Central memory CD8-positive, alpha-beta T cell (primary cell): Measurements from ENCODE around the gene AKAP8L.
"Not testable (repeated sequence)": the region's sequence is repeated elsewhere in the genome, so short reads cannot be mapped to it uniquely, and the experiment has no call there.

Experiments
- ATAC-seq: fragments of 150-1000 bp; cut with Tn5 transposase; replicated peaks from 2 replicates; pipeline ENCODE4 v1.10.0; 2022; ENCODE audit warnings: mild to moderate bottlenecking, moderate FRiP score, moderate number of reproducible peaks; ENCODE audit not compliant: poor library complexity, severe bottlenecking; ENCODE audit errors: extremely low read depth
- DNase-seq, 2 donors: peaks; one replicate each; pipeline ENCODE4 v3.0.0; 2021; ENCODE audit warnings: low spot score in 2 of 2
- H3K27ac Mint-ChIP-seq: one replicate; pipeline ENCODE4 v1.8.0; 2022; ENCODE audit warnings: low read depth, mild to moderate bottlenecking, moderate library complexity, mixed read lengths
- H3K27me3 Mint-ChIP-seq: one replicate; pipeline ENCODE4 v1.8.0; 2022; ENCODE audit warnings: mixed read lengths
- H3K36me3 Mint-ChIP-seq: one replicate; pipeline ENCODE4 v1.8.0; 2022; ENCODE audit warnings: mild to moderate bottlenecking, moderate library complexity, mixed read lengths; ENCODE audit not compliant: insufficient read depth
- H3K4me1 Mint-ChIP-seq: one replicate; pipeline ENCODE4 v1.8.0; 2022; ENCODE audit warnings: mixed read lengths
- H3K4me3 Mint-ChIP-seq: one replicate; pipeline ENCODE4 v1.8.0; 2022; ENCODE audit warnings: mild to moderate bottlenecking, moderate library complexity, mixed read lengths
- H3K9me3 Mint-ChIP-seq: one replicate; pipeline ENCODE4 v1.8.0; 2022; ENCODE audit warnings: mixed read lengths

AKAP8L gene

GRCh38 chr19:15396436-15396835 lies 22.4 kb downstream of the AKAP8L start:
- DNase-seq (no peak), ATAC-seq (no peak)
- Mint-ChIP-seq H3K9me3 (no peaks in the 10 kb centered on the region), H3K27me3 (no peaks in the 10 kb centered on the region), H3K4me1 (peaks cover 12% of the 10 kb centered on the region), H3K36me3 (peaks cover 66% of the 10 kb centered on the region), H3K27ac (peak overlapping the region; percentile 69), H3K4me3 (peak overlapping the region; percentile 36)

GRCh38 chr19:15395251-15395650 lies 23.5 kb downstream of the AKAP8L start:
- H3K27me3 Mint-ChIP-seq, DNase-seq, H3K9me3 Mint-ChIP-seq, ATAC-seq, H3K4me3 Mint-ChIP-seq: not testable (repeated sequence)
- Mint-ChIP-seq H3K27ac (peak overlapping the region; percentile 72), H3K4me1 (peaks cover 12% of the 10 kb centered on the region), H3K36me3 (peaks cover 63% of the 10 kb centered on the region)

- peak overlapping the region; percentile 72 for H3K27ac Mint-ChIP-seq
- peaks cover 12% of the 10 kb centered on the region for H3K4me1 Mint-ChIP-seq
These were observed 24.4 kb downstream of the AKAP8L start for GRCh38 chr19:15394426-15394825.

GRCh38 chr19:15393963-15394362 lies 24.8 kb downstream of the AKAP8L start:
- H3K27me3 Mint-ChIP-seq = no peaks in the 10 kb centered on the region
- H3K4me3 Mint-ChIP-seq = no peak overlapping the region

More at GRCh38 chr19:15394426-15394825, 24.4 kb downstream of the AKAP8L start:
- Mint-ChIP-seq H3K36me3 (peaks cover 64% of the 10 kb centered on the region), H3K4me3 (no peak overlapping the region), H3K9me3 (no peaks in the 10 kb centered on the region), H3K27me3 (no peaks in the 10 kb centered on the region)
- ATAC-seq (no peak), DNase-seq (no peak)

GRCh38 chr19:15390814-15391213 lies 28.0 kb downstream of the AKAP8L start:
- H3K4me3 Mint-ChIP-seq = no peak overlapping the region
- H3K27ac Mint-ChIP-seq = peak overlapping the region; percentile 10
- H3K9me3 Mint-ChIP-seq = no peaks in the 10 kb centered on the region
- H3K27me3 Mint-ChIP-seq = no peaks in the 10 kb centered on the region
- ATAC-seq = no peak
- H3K36me3 Mint-ChIP-seq = peaks cover 42% of the 10 kb centered on the region
- H3K4me1 Mint-ChIP-seq = no peaks in the 10 kb centered on the region
- no peak for DNase-seq

More at GRCh38 chr19:15393963-15394362, 24.8 kb downstream of the AKAP8L start:
- Mint-ChIP-seq H3K27ac (no peak overlapping the region), H3K9me3 (no peaks in the 10 kb centered on the region), H3K36me3 (peaks cover 60% of the 10 kb centered on the region), H3K4me1 (peaks cover 12% of the 10 kb centered on the region)
- DNase-seq (no peak), ATAC-seq (no peak)

DNA sequence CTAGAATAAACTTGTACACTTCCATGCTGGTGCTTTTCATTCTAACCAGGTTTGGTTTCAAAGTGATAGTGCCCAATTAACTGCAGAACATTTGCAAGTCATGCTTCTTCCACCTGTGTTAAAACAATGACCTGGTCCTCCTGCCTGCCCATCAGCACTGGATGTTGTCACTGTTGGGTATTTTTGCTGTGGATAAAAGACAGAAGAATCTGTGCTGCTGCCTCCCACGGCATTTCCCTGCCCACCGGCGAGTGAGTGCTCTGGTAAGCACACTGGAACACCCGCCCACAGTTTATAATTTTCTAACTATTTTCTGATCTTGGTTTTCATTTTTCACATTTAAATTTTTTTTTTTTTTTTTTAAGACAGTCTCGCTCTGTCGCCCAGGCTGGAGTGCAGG lies 36.9 kb downstream of the AKAP8L start:
- no peak for DNase-seq
- ATAC-seq = no peak
- Mint-ChIP-seq H3K36me3 (peaks cover 25% of the 10 kb centered on the region), H3K27me3 (no peaks in the 10 kb centered on the region), H3K9me3 (no peaks in the 10 kb centered on the region), H3K4me3 (peak overlapping the region; percentile 22), H3K27ac (no peak overlapping the region), H3K4me1 (peaks cover 25% of the 10 kb centered on the region)

DNA sequence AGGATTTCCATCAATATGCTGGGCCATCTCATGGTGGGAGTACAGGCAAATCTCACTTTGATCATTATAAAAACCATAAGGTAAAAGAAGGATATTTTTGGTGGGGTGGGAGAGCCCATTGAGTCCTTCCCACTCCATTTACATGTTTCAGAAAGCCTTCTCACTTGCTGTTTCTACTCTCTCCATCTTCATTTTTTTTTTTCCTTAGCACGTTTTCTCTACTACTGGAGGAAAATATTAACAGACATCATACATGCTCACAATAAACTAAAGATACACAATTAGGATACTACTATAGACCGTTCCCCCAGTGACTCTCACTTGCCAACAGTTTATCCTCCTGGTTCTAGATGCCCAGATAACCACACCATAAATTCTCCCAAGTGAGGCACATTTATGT lies 37.4 kb downstream of the AKAP8L start:
- peaks cover 25% of the 10 kb centered on the region for H3K36me3 Mint-ChIP-seq
- H3K27me3 Mint-ChIP-seq = no peaks in the 10 kb centered on the region

GRCh38 chr19:15379999-15380647 lies 38.7 kb downstream of the AKAP8L start:
- no peaks in the 10 kb centered on the region for H3K9me3 Mint-ChIP-seq

More for the DNA sequence above, 37.4 kb downstream of the AKAP8L start:
- DNase-seq = no peak
- ATAC-seq = no peak
- Mint-ChIP-seq H3K27ac (peak overlapping the region; percentile 97), H3K9me3 (no peaks in the 10 kb centered on the region), H3K4me3 (peak overlapping the region; percentile 22), H3K4me1 (peaks cover 30% of the 10 kb centered on the region)

DNA sequence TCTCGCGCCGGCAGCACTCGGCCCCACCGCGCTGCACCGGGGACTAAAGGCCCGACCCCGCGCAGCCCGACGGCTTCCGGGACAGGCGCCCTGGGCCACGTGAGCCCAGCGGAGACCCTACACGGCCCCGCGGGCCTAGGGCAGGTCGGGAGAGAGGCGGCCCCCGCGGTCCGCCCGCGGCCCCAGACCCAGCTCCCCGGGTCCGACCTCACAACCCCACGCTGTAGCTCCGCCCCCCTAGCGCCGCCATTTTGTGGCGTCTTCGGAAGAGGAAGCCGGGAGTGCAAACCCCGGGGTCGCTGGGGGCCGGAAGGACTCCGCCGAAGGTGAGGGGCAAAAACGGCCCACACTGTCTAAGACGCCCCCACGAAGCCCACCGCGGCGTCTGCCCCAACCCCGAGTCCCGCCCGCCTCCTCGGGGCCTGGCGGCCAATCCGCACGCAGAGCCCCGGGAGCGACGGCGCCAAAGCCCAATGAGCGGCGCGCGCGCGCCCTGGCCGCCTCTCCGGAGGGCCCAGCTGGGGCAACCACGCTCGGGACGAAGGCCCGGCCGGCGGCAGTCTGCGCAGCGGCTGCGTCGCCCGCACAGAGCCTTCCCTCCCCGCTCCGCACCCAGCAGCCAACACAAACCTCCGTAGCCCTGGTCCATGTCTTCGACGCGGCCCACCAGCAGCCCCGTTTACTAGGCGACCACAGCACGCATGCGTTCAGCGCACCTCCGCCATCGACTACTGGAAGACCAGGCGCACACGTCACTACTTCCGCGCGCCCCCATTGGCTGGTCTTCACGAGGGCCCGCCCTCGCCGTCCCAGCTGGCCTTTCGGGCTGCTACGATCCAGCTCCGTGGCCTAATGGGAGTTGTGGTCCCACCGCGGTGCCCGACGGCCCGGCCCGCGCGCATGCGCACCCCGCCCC lies 39.4 kb downstream of the AKAP8L start, which contains the start of gene AKAP8:
Gene AKAP8 (minus strand): TSS at position 705 of the 916 bp plus-strand sequence. CDS start 56 bp downstream, at position 649.
- H3K4me1 Mint-ChIP-seq = peaks cover 36% of the 10 kb centered on the region
- no peaks in the 10 kb centered on the region for H3K9me3 Mint-ChIP-seq
- peak within 1 kb of the TSS; percentile 97 for H3K27ac Mint-ChIP-seq
- H3K27me3 Mint-ChIP-seq = no peaks in the 10 kb centered on the region
- H3K36me3 Mint-ChIP-seq = peaks cover 26% of the 10 kb centered on the region
- peak; percentile 94 to 97 for DNase-seq
- peak; percentile 92 for ATAC-seq
- peak within 1 kb of the TSS; percentile 92 for H3K4me3 Mint-ChIP-seq

More at GRCh38 chr19:15379999-15380647, 38.7 kb downstream of the AKAP8L start:
- ATAC-seq (peak; percentile 21), DNase-seq (no peak)
- peaks cover 26% of the 10 kb centered on the region for H3K36me3 Mint-ChIP-seq
- H3K27ac Mint-ChIP-seq = peak overlapping the region; percentile 97
- no peaks in the 10 kb centered on the region for H3K27me3 Mint-ChIP-seq
- peak overlapping the region; percentile 92 for H3K4me3 Mint-ChIP-seq
- peaks cover 30% of the 10 kb centered on the region for H3K4me1 Mint-ChIP-seq

DNA sequence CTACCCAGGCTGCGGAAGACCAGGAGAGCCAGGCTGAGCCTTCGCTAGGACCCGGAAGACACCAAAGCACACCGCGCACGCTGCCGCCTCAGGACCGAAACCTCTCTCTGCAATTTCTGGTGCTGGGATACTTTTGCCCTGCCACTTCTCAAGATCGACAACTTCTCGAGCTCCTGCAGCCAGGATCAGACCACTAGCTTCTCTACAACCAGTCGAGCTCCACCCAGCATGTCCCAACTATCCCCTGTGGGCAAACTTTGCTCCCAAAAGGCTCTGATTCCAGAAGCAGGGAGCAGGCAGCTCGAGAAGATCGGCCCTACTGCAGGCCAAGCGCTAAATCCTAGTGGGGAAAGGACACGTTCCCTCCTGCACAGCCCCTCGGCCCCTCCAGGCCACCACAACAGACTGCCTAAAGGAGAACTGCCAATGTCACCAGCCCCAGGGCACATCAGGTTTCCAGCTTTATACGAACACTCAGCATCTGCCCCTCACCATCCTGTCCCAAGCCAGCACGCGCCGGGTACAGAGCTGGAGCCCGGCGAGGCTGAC lies 40.2 kb downstream of the AKAP8L start:
- Mint-ChIP-seq H3K27ac (peak overlapping the region; percentile 97), H3K4me3 (peak overlapping the region; percentile 92), H3K27me3 (no peaks in the 10 kb centered on the region), H3K9me3 (no peaks in the 10 kb centered on the region), H3K4me1 (peaks cover 37% of the 10 kb centered on the region), H3K36me3 (peaks cover 30% of the 10 kb centered on the region)
- no peak for DNase-seq
- peak; percentile 17 for ATAC-seq

- Mint-ChIP-seq H3K4me3 (no peak overlapping the region), H3K27ac (no peak overlapping the region), H3K9me3 (no peaks in the 10 kb centered on the region), H3K27me3 (no peaks in the 10 kb centered on the region), H3K36me3 (peaks cover 55% of the 10 kb centered on the region), H3K4me1 (peaks cover 29% of the 10 kb centered on the region)
- DNase-seq (no peak), ATAC-seq (no peak)
These were observed 43.9 kb downstream of the AKAP8L start for GRCh38 chr19:15374796-15375440.

- Mint-ChIP-seq H3K4me3 (no peak overlapping the region), H3K36me3 (peaks cover 52% of the 10 kb centered on the region), H3K9me3 (no peaks in the 10 kb centered on the region), H3K4me1 (peaks cover 29% of the 10 kb centered on the region), H3K27ac (no peak overlapping the region), H3K27me3 (no peaks in the 10 kb centered on the region)
- ATAC-seq (no peak), DNase-seq (no peak)
These were observed 44.6 kb downstream of the AKAP8L start for GRCh38 chr19:15374105-15374651.
